ENCODE results near the gene MELTF. TPM values are rescaled to one million over a fixed set of nuclear protein-coding genes. Genes with fewer than 3 reads are reported as not detected.

Gene MELTF
- total and polyA plus RNA-seq, 9 donors, result 6.1 to 25.6 (median 11.9) TPM

- Histone ChIP-seq H3K9me3 (replicated peaks; ENCODE audit: control insufficient read depth, low read depth, low read length) (no peaks in the 10 kb centered on the region), H3K27me3 (ENCODE audit: control insufficient read depth, insufficient read depth, low read length) (no peaks in the 10 kb centered on the region), H3K36me3 (ENCODE audit: control insufficient read depth, insufficient read depth, low read length) (no peaks in the 10 kb centered on the region), H3K27ac (ENCODE audit: low read length) (no peak overlapping the region), H3K4me1 (ENCODE audit: control insufficient read depth, insufficient read depth, low read length) (peaks cover 30% of the 10 kb centered on the region), H3K4me3 (ENCODE audit: low read length) (no peak overlapping the region)
- 83% methylated on average over 12 of the region's 17 CpGs for WGBS (ENCODE audit: insufficient coverage)
- DNase-seq, result no peak
These were observed 37.1 kb downstream of the MELTF start for GRCh38 chr3:196992461-196993065.

DNA sequence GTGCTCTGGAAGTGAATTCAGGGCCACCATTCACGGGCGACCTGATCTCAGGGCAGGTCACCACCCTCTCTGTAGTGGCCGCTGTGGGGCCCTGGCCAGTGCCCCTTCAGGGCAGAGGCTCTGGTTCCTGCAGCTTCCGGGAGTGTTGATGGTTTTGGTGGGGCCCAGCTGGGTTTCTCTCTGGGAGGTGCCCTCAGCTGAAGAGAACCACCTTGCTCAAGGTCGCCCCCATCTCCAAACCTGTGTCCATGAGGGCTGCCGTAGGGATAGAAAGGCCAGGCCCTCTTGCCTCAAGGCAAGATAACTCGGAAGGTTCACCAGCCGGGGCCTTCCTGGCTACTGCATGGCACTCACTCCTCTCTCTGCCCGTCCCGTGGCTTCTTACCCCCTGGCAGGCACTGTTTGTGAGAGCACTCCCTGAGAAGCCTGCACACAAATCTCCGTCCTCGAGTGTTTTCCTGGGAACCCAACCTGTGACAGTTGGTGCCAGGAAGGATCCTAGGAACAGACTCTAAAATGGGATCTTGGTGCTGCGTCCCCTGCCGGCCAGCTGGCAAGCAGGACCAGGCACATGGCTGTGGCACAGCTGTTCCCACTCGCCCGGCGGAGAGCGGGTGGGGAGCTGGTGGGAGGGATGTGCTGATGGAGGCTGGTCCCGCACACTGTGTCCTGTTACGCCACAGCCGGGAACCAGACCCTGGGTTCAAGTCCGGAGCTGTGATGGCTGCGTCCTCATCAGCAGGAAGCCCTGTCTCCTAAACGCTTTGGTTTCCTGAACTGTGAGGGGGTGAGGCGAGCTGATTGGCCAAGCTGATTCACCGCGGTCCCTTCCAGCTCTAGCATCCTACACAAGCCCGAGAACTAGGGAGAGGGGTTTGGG, 37.8 kb downstream of the MELTF start:
- Histone ChIP-seq H3K27me3 (ENCODE audit: control insufficient read depth, insufficient read depth, low read length) (no peaks in the 10 kb centered on the region), H3K4me3 (ENCODE audit: low read length) (no peak overlapping the region), H3K4me1 (ENCODE audit: control insufficient read depth, insufficient read depth, low read length) (peaks cover 23% of the 10 kb centered on the region), H3K36me3 (ENCODE audit: control insufficient read depth, insufficient read depth, low read length) (no peaks in the 10 kb centered on the region), H3K9me3 (replicated peaks; ENCODE audit: control insufficient read depth, low read depth, low read length) (no peaks in the 10 kb centered on the region), H3K27ac (ENCODE audit: low read length) (no peak overlapping the region)
- DNase-seq, result no peak
- WGBS (ENCODE audit: insufficient coverage), result 86% methylated on average over 20 of the region's 28 CpGs

GRCh38 chr3:196990601-196991007, 39.0 kb downstream of the MELTF start:
- no peak overlapping the region for H3K27ac ChIP-seq (ENCODE audit: low read length)
- H3K4me3 ChIP-seq (ENCODE audit: low read length), result no peak overlapping the region
- H3K9me3 ChIP-seq (replicated peaks; ENCODE audit: control insufficient read depth, low read depth, low read length), result no peaks in the 10 kb centered on the region
- no peak for DNase-seq
- H3K4me1 ChIP-seq (ENCODE audit: control insufficient read depth, insufficient read depth, low read length), result peaks cover 11% of the 10 kb centered on the region
- no peaks in the 10 kb centered on the region for H3K36me3 ChIP-seq (ENCODE audit: control insufficient read depth, insufficient read depth, low read length)
- 83% methylated on average over 10 of the region's 10 CpGs for WGBS (ENCODE audit: insufficient coverage)
- no peaks in the 10 kb centered on the region for H3K27me3 ChIP-seq (ENCODE audit: control insufficient read depth, insufficient read depth, low read length)

DNA sequence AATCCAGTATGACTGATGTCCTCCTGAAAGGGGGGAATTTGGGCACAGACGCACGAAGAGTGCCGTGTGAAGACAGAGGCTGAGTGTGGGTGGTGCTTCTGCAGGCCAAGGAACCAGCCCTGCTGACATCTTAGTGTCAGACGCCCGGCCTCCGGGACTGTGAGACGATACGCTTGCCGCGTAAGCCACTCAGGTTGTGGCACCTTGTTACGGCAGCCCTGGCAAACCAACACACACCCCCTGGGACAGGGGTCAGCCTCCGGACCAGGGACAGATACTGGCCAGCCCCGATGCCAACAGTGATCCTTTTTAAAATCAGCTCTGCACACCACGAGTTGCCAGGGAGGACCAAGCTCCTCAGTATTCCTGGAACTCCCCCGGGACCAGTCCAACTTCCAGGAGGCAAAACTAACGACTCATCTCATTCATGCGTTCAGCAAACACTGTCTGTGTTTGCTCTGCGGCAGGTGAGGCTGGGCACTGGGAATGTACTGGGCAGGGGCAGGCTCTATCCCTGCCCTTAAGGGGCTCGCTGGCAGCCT, 39.8 kb downstream of the MELTF start:
- no peak for DNase-seq
- WGBS (ENCODE audit: insufficient coverage), result 80% methylated on average over 19 of the region's 19 CpGs
- Histone ChIP-seq H3K36me3 (ENCODE audit: control insufficient read depth, insufficient read depth, low read length) (no peaks in the 10 kb centered on the region), H3K4me1 (ENCODE audit: control insufficient read depth, insufficient read depth, low read length) (peaks cover 4% of the 10 kb centered on the region), H3K27ac (ENCODE audit: low read length) (no peak overlapping the region), H3K9me3 (replicated peaks; ENCODE audit: control insufficient read depth, low read depth, low read length) (no peaks in the 10 kb centered on the region), H3K4me3 (ENCODE audit: low read length) (no peak overlapping the region), H3K27me3 (ENCODE audit: control insufficient read depth, insufficient read depth, low read length) (no peaks in the 10 kb centered on the region)

GRCh38 chr3:196988241-196989029, 41.2 kb downstream of the MELTF start:
- Histone ChIP-seq H3K4me1 (ENCODE audit: control insufficient read depth, insufficient read depth, low read length) (no peaks in the 10 kb centered on the region), H3K36me3 (ENCODE audit: control insufficient read depth, insufficient read depth, low read length) (no peaks in the 10 kb centered on the region), H3K27ac (ENCODE audit: low read length) (no peak overlapping the region), H3K4me3 (ENCODE audit: low read length) (no peak overlapping the region), H3K9me3 (replicated peaks; ENCODE audit: control insufficient read depth, low read depth, low read length) (no peaks in the 10 kb centered on the region), H3K27me3 (ENCODE audit: control insufficient read depth, insufficient read depth, low read length) (no peaks in the 10 kb centered on the region)
- no peak for DNase-seq
- 49% methylated on average over 9 of the region's 12 CpGs for WGBS (ENCODE audit: insufficient coverage)

GRCh38 chr3:196987022-196987421, 42.6 kb downstream of the MELTF start:
- Histone ChIP-seq H3K4me3 (ENCODE audit: low read length) (no peak overlapping the region), H3K4me1 (ENCODE audit: control insufficient read depth, insufficient read depth, low read length) (no peaks in the 10 kb centered on the region), H3K9me3 (replicated peaks; ENCODE audit: control insufficient read depth, low read depth, low read length) (peaks cover 5% of the 10 kb centered on the region), H3K36me3 (ENCODE audit: control insufficient read depth, insufficient read depth, low read length) (no peaks in the 10 kb centered on the region), H3K27ac (ENCODE audit: low read length) (no peak overlapping the region), H3K27me3 (ENCODE audit: control insufficient read depth, insufficient read depth, low read length) (no peaks in the 10 kb centered on the region)
- DNase-seq, result no peak
- 71% methylated on average over 8 of the region's 10 CpGs for WGBS (ENCODE audit: insufficient coverage)

DNA sequence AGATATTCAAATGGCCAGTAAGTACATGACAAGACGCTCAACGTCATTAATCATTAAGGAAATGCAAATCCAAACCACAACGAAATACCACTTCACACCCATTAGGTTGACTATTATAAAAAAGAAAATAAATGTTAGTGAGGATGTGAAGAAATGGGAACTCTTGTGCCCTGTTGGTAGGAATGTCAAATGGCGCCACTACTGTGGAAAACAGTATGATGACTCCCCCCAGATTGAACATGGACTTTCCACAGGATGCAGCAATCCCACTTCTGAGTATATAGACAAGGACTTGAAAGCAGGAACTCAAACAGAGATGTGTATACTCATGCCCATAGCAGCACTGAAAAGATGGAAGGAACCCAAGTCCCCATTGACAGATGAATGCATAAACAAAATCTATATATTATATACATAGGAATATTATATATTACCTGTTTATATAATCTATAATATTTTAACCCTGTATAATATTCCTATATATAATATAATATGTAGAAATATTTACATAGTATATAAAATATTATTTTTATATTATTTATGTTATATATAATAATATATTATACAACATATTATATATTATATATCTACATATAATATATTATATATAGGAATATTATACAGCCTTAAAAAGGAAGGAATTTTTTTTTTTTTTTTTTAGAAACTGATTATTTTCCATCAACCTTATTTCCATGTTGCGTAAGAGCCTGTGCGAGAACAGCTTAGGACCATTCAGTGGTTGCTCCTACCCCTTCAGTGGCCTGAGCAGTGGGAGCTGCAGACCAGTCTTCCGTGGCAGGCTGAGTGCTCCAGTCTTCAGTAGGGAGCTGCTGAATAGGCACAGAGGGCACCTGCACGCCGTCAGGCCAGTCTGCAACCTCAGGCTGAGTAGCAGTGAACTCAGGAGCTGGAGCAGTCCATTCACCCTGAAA, 43.4 kb downstream of the MELTF start:
- Histone ChIP-seq H3K4me1 (ENCODE audit: control insufficient read depth, insufficient read depth, low read length) (no peaks in the 10 kb centered on the region), H3K27me3 (ENCODE audit: control insufficient read depth, insufficient read depth, low read length) (no peaks in the 10 kb centered on the region), H3K9me3 (replicated peaks; ENCODE audit: control insufficient read depth, low read depth, low read length) (peaks cover 5% of the 10 kb centered on the region), H3K27ac (ENCODE audit: low read length) (no peak overlapping the region), H3K4me3 (ENCODE audit: low read length) (no peak overlapping the region), H3K36me3 (ENCODE audit: control insufficient read depth, insufficient read depth, low read length) (no peaks in the 10 kb centered on the region)
- 96% methylated on average over 3 of the region's 9 CpGs for WGBS (ENCODE audit: insufficient coverage)
- no peak for DNase-seq

- Histone ChIP-seq H3K27me3 (ENCODE audit: control insufficient read depth, insufficient read depth, low read length) (no peaks in the 10 kb centered on the region), H3K27ac (ENCODE audit: low read length) (no peak overlapping the region), H3K36me3 (ENCODE audit: control insufficient read depth, insufficient read depth, low read length) (no peaks in the 10 kb centered on the region), H3K4me1 (ENCODE audit: control insufficient read depth, insufficient read depth, low read length) (no peaks in the 10 kb centered on the region), H3K9me3 (replicated peaks; ENCODE audit: control insufficient read depth, low read depth, low read length) (peaks cover 5% of the 10 kb centered on the region), H3K4me3 (ENCODE audit: low read length) (no peak overlapping the region)
- 61% methylated on average over 6 of the region's 6 CpGs for WGBS (ENCODE audit: insufficient coverage)
- no peak for DNase-seq
These were observed 44.3 kb downstream of the MELTF start for GRCh38 chr3:196985298-196985697.

- no peaks in the 10 kb centered on the region for H3K36me3 ChIP-seq (ENCODE audit: control insufficient read depth, insufficient read depth, low read length)
- no peaks in the 10 kb centered on the region for H3K4me1 ChIP-seq (ENCODE audit: control insufficient read depth, insufficient read depth, low read length)
- H3K9me3 ChIP-seq (replicated peaks; ENCODE audit: control insufficient read depth, low read depth, low read length), result peaks cover 5% of the 10 kb centered on the region
- no peak overlapping the region for H3K4me3 ChIP-seq (ENCODE audit: low read length)
- H3K27me3 ChIP-seq (ENCODE audit: control insufficient read depth, insufficient read depth, low read length), result peaks cover 5% of the 10 kb centered on the region
- H3K27ac ChIP-seq (ENCODE audit: low read length), result no peak overlapping the region
- WGBS (ENCODE audit: insufficient coverage), result no CpG with 5 or more reads among the region's 1 CpG
- DNase-seq, result no peak
These were observed 46.4 kb downstream of the MELTF start for GRCh38 chr3:196983186-196983585.

All from muscle of leg (tissue), 11 donors.